ENCODE measurements around the gene COQ8B.

GRCh38 chr19:40744554-40745401 lies 28.1 kb upstream of the COQ8B start:
- TF ChIP-seq CTCF (IDR thresholded peaks at IDR 0.05) (peak in 3 of 7 experiments; percentile 9 to 28 (median 11)), POLR2A (IDR thresholded peaks at IDR 0.05) (no peak)
